ENCODE data around the gene PPM1B. TPM values are rescaled to one million over a fixed set of nuclear protein-coding genes. Genes with fewer than 3 reads are reported as not detected.
"Not testable (repeated sequence)": the region's sequence is repeated elsewhere in the genome, so short reads cannot be mapped to it uniquely, and the experiment has no call there.

Gene PPM1B
- polyA plus RNA-seq, 3 donors = 17.2 to 31.6 (median 24.5) TPM

GRCh38 chr2:44189104-44189503, 20.4 kb downstream of the PPM1B start:
- 78 to 93% (median 80%) methylated on average over 4 of the region's 4 CpGs for WGBS, 3 donors
- no peak overlapping the region for H3K27ac ChIP-seq (ENCODE audit: low read depth, low read length)

- H3K27ac ChIP-seq (ENCODE audit: low read depth, low read length) = no peak overlapping the region
- 55 to 89% (median 88%) methylated on average over 3 of the region's 3 CpGs for WGBS, 3 donors
Observed at GRCh38 chr2:44190526-44190925, 21.9 kb downstream of the PPM1B start.

GRCh38 chr2:44191739-44192138, 23.1 kb downstream of the PPM1B start:
- H3K27ac ChIP-seq (ENCODE audit: low read depth, low read length) = no peak overlapping the region

GRCh38 chr2:44192646-44193045, 24.0 kb downstream of the PPM1B start:
- 43 to 71% (median 70%) methylated on average over 1 of the region's 1 CpG for WGBS, 3 donors

GRCh38 chr2:44195714-44196113, 27.0 kb downstream of the PPM1B start:
- WGBS, 3 donors = 95 to 97% (median 97%) methylated on average over 2 of the region's 2 CpGs
- H3K27ac ChIP-seq (ENCODE audit: low read depth, low read length) = no peak overlapping the region

More at GRCh38 chr2:44192646-44193045, 24.0 kb downstream of the PPM1B start:
- no peak overlapping the region for H3K27ac ChIP-seq (ENCODE audit: low read depth, low read length)

GRCh38 chr2:44197816-44198215, 29.1 kb downstream of the PPM1B start:
- 93 to 96% (median 94%) methylated on average over 6 of the region's 6 CpGs for WGBS, 3 donors

GRCh38 chr2:44200011-44200410, 31.3 kb downstream of the PPM1B start:
- no peak overlapping the region for H3K27ac ChIP-seq (ENCODE audit: low read depth, low read length)
- WGBS, 3 donors = 95 to 97% (median 96%) methylated on average over 1 of the region's 1 CpG

More at GRCh38 chr2:44197816-44198215, 29.1 kb downstream of the PPM1B start:
- no peak overlapping the region for H3K27ac ChIP-seq (ENCODE audit: low read depth, low read length)

GRCh38 chr2:44200759-44201158, 32.1 kb downstream of the PPM1B start:
- H3K27ac ChIP-seq (ENCODE audit: low read depth, low read length) = no peak overlapping the region
- WGBS, 3 donors = 85 to 94% (median 88%) methylated on average over 5 of the region's 5 CpGs

- 74 to 92% (median 91%) methylated on average over 6 of the region's 6 CpGs for WGBS, 3 donors
- H3K27ac ChIP-seq (ENCODE audit: low read depth, low read length) = no peak overlapping the region
Observed at GRCh38 chr2:44201648-44202165, 33.0 kb downstream of the PPM1B start.

- WGBS, 3 donors = 96 to 99% (median 98%) methylated on average over 3 of the region's 3 CpGs
Observed at GRCh38 chr2:44203542-44203941, 34.9 kb downstream of the PPM1B start.

GRCh38 chr2:44205169-44205568, 36.5 kb downstream of the PPM1B start:
- H3K27ac ChIP-seq (ENCODE audit: low read depth, low read length) = no peak overlapping the region
- WGBS, 3 donors = 40 to 67% (median 62%) methylated on average over 1 of the region's 1 CpG

More at GRCh38 chr2:44203542-44203941, 34.9 kb downstream of the PPM1B start:
- no peak overlapping the region for H3K27ac ChIP-seq (ENCODE audit: low read depth, low read length)

GRCh38 chr2:44207102-44207501, 38.4 kb downstream of the PPM1B start:
- WGBS, 3 donors = 89 to 97% (median 90%) methylated on average over 2 of the region's 2 CpGs
- H3K27ac ChIP-seq (ENCODE audit: low read depth, low read length) = no peak overlapping the region

GRCh38 chr2:44207648-44208047, 39.0 kb downstream of the PPM1B start:
- WGBS, 3 donors = 93 to 100% (median 95%) methylated on average over 8 of the region's 8 CpGs
- not testable (repeated sequence) for H3K27ac ChIP-seq (ENCODE audit: low read depth, low read length)

- WGBS, 3 donors = 78 to 87% (median 84%) methylated on average over 2 of the region's 2 CpGs
- no peak overlapping the region for H3K27ac ChIP-seq (ENCODE audit: low read depth, low read length)
Observed at GRCh38 chr2:44210362-44210761, 41.7 kb downstream of the PPM1B start.

GRCh38 chr2:44211183-44211582, 42.5 kb downstream of the PPM1B start:
- no peak overlapping the region for H3K27ac ChIP-seq (ENCODE audit: low read depth, low read length)

GRCh38 chr2:44212302-44212701, 43.6 kb downstream of the PPM1B start:
- H3K27ac ChIP-seq (ENCODE audit: low read depth, low read length) = no peak overlapping the region
- 87 to 90% (median 88%) methylated on average over 4 of the region's 4 CpGs for WGBS, 3 donors

- WGBS, 3 donors = 60 to 97% (median 87%) methylated on average over 2 of the region's 2 CpGs
Observed at GRCh38 chr2:44215827-44216226, 47.2 kb downstream of the PPM1B start.

GRCh38 chr2:44218771-44219170, 50.1 kb downstream of the PPM1B start:
- 92 to 97% (median 95%) methylated on average over 2 of the region's 2 CpGs for WGBS, 3 donors
- no peak overlapping the region for H3K27ac ChIP-seq (ENCODE audit: low read depth, low read length)

More at GRCh38 chr2:44215827-44216226, 47.2 kb downstream of the PPM1B start:
- no peak overlapping the region for H3K27ac ChIP-seq (ENCODE audit: low read depth, low read length)

GRCh38 chr2:44226753-44227152, 58.1 kb downstream of the PPM1B start:
- WGBS, 3 donors = 94 to 98% (median 95%) methylated on average over 2 of the region's 2 CpGs
- H3K27ac ChIP-seq (ENCODE audit: low read depth, low read length) = no peak overlapping the region

- 87 to 92% (median 92%) methylated on average over 3 of the region's 3 CpGs for WGBS, 3 donors
- no peak overlapping the region for H3K27ac ChIP-seq (ENCODE audit: low read depth, low read length)
Observed at GRCh38 chr2:44230378-44230777, 61.7 kb downstream of the PPM1B start.

All from adipose tissue (tissue), 3 donors.